Measurements from ENCODE around the gene HK1.

HK1 gene

DNA sequence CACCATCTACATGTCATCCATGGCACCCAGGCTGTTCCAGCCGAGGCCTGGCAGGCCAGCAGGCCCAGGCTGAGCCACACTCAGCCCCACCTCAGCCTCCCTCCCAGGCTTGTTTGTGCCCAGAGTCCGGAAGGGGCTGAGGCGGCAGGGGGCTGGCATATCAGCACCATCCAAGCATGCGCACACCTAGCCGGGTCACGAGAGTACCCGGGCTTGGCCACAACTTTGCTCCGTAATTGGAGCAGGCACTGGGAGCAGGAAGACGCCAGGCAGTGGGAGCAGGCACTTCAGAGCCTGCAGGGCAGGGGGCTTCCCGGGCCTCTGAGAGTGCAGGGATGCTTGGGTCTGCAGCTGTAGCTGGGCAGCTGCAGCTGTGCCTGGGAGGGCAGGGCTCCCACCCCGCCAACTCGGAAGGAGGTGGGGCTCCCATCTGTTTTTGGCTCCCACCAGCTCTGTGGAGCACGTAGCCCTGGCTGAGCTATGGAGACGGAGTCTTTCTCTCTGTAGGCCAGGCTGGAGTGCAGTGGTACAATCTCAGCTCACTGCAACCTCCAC, 157.7 kb downstream of the HK1 start:
- no peak overlapping the region for H2AFZ ChIP-seq (ENCODE audit: low read length)
- no peaks in the 10 kb centered on the region for H3K9me2 ChIP-seq (replicated peaks; ENCODE audit: insufficient read depth, low read length)
- no peaks in the 10 kb centered on the region for H3K36me3 ChIP-seq (replicated peaks; ENCODE audit: insufficient read depth, low read length)
- H3K4me2 ChIP-seq (ENCODE audit: low read depth, low read length): no peak overlapping the region
- H3K9ac ChIP-seq (ENCODE audit: low read length): no peak overlapping the region
- no peak for DNase-seq
- H3F3A ChIP-seq (ENCODE audit: insufficient read depth, low read length): no peaks in the 10 kb centered on the region
- H4K20me1 ChIP-seq (ENCODE audit: insufficient read depth, low read length): no peaks in the 10 kb centered on the region
- no peaks in the 10 kb centered on the region for H3K79me2 ChIP-seq (ENCODE audit: low read length)
- no peaks in the 10 kb centered on the region for H3K9me3 ChIP-seq (replicated peaks; ENCODE audit: insufficient read depth, low read length)
- H3K27me3 ChIP-seq (replicated peaks; ENCODE audit: insufficient read depth, low read length): peaks cover 15% of the 10 kb centered on the region
- no peak overlapping the region for H3K27ac ChIP-seq (ENCODE audit: low read length)
- no peaks in the 10 kb centered on the region for H3K4me1 ChIP-seq (ENCODE audit: low read length)
- no peak overlapping the region for H3K4me3 ChIP-seq (ENCODE audit: low read length)
- TF ChIP-seq EZH2 (optimal IDR thresholded peaks at IDR 0.05; ENCODE audit: low read depth, low read length) (no peak), EZH2phosphoT487 (IDR thresholded peaks at IDR 0.05; ENCODE audit: low read length) (no peak)
- TF ChIP-seq, protein P1, sequence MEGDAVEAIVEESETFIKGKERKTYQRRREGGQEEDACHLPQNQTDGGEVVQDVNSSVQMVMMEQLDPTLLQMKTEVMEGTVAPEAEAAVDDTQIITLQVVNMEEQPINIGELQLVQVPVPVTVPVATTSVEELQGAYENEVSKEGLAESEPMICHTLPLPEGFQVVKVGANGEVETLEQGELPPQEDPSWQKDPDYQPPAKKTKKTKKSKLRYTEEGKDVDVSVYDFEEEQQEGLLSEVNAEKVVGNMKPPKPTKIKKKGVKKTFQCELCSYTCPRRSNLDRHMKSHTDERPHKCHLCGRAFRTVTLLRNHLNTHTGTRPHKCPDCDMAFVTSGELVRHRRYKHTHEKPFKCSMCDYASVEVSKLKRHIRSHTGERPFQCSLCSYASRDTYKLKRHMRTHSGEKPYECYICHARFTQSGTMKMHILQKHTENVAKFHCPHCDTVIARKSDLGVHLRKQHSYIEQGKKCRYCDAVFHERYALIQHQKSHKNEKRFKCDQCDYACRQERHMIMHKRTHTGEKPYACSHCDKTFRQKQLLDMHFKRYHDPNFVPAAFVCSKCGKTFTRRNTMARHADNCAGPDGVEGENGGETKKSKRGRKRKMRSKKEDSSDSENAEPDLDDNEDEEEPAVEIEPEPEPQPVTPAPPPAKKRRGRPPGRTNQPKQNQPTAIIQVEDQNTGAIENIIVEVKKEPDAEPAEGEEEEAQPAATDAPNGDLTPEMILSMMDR (IDR thresholded peaks at IDR 0.05; ENCODE audit: low read length): no peak

DNA sequence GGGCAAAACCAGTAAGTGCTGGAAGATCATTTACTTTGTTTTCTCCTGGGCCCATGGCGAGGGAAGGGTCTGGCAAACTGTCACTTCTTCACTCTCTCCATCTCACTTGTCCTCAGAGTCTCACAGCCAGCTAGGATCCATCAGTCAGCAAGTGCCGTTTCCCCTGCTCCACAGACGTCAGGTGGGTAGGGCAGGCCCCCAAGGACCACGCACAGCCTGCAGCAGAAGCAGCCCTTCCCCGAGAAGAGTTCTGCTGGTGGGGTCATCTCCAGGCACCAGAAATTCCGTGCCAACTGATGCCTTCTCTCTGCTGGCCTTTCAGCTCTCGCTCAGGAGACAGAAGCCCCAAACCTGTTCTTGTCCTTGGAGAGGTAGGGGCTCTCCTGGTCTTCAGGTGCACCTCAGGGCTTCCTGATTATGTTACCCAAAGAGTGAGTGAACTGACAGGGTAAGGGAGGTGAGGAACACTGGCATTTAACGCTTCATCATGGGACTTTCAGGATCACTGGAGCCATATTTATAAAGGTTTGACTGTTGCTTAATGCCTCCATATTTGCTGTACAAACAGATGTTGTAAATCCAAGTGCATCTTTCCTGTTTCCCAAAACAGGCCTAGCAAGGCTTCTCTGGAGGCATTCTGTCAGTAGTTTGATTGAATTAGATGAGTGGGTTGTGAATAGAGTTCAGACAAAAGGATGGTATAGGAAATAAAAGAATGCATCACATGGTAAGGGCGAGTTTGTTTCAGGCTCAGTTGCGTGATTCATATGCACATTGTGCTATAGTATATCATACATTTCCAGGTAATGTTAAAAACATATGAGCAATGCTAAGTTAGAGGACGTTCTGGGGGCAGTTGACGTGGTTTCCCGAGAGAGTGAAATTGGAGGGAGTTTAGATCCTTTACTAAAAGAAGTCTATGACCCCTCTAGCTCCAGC, 159.3 kb downstream of the HK1 start:
- Histone ChIP-seq H3K4me2 (ENCODE audit: low read depth, low read length) (no peak overlapping the region), H3K79me2 (ENCODE audit: low read length) (no peaks in the 10 kb centered on the region), H3K27me3 (replicated peaks; ENCODE audit: insufficient read depth, low read length) (peaks cover 15% of the 10 kb centered on the region), H2AFZ (ENCODE audit: low read length) (no peak overlapping the region), H3K4me1 (ENCODE audit: low read length) (no peaks in the 10 kb centered on the region), H3F3A (ENCODE audit: insufficient read depth, low read length) (no peaks in the 10 kb centered on the region), H3K9me3 (replicated peaks; ENCODE audit: insufficient read depth, low read length) (no peaks in the 10 kb centered on the region), H3K9ac (ENCODE audit: low read length) (no peak overlapping the region), H3K36me3 (replicated peaks; ENCODE audit: insufficient read depth, low read length) (no peaks in the 10 kb centered on the region), H4K20me1 (ENCODE audit: insufficient read depth, low read length) (no peaks in the 10 kb centered on the region), H3K27ac (ENCODE audit: low read length) (no peak overlapping the region), H3K4me3 (ENCODE audit: low read length) (no peak overlapping the region), H3K9me2 (replicated peaks; ENCODE audit: insufficient read depth, low read length) (no peaks in the 10 kb centered on the region)
- no peak for TF ChIP-seq EZH2phosphoT487 (IDR thresholded peaks at IDR 0.05; ENCODE audit: low read length)
- no peak for TF ChIP-seq EZH2 (optimal IDR thresholded peaks at IDR 0.05; ENCODE audit: low read depth, low read length)
- TF ChIP-seq, protein P1 (IDR thresholded peaks at IDR 0.05; ENCODE audit: low read length): no peak
- no peak for DNase-seq

DNA sequence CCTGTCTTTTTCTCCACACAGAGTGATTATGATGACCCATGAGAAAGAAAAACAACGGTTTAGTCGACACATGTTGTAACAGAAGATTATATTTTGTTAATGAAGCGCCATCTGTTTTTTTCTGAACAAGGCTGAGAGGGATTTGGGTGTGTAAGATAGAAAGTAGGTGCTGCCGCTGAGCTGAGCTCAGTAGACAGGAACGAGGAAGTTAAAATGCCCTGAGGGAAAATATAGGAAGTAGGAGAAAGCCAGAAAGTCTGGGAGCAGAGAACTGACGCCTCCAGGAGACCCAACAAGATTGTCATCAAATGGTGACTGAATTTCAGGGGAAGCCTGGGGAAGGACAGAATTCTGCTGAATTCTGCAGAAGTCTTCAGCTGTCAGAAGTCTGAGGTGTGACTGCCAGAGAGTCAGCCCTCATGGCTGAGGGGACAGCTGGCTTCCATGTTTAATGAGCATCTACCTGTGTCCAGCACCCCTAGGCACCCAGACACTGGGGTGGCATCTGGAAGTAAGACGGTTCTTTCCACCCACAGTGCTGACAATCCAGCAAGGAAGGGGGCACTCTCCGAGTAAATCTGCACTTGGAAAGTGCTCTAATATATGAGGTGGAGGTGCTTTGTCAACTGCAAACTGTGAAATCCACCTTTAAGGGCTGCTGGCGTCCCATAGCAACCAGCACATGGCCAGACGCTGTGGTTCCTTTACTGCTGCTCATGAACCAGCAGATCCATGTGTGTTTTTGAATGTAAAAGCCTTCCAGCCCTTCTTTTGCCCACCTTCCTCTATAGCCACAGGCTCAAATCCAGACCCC, 160.4 kb downstream of the HK1 start:
- no peak overlapping the region for H3K27ac ChIP-seq (ENCODE audit: low read length)

More for the DNA sequence above, 160.4 kb downstream of the HK1 start:
- Histone ChIP-seq H3F3A (ENCODE audit: insufficient read depth, low read length) (no peaks in the 10 kb centered on the region), H3K9ac (ENCODE audit: low read length) (no peak overlapping the region), H3K36me3 (replicated peaks; ENCODE audit: insufficient read depth, low read length) (no peaks in the 10 kb centered on the region), H3K4me3 (ENCODE audit: low read length) (no peak overlapping the region), H3K4me2 (ENCODE audit: low read depth, low read length) (no peak overlapping the region), H3K4me1 (ENCODE audit: low read length) (no peaks in the 10 kb centered on the region), H3K9me2 (replicated peaks; ENCODE audit: insufficient read depth, low read length) (no peaks in the 10 kb centered on the region), H3K27me3 (replicated peaks; ENCODE audit: insufficient read depth, low read length) (peaks cover 15% of the 10 kb centered on the region), H3K9me3 (replicated peaks; ENCODE audit: insufficient read depth, low read length) (no peaks in the 10 kb centered on the region), H4K20me1 (ENCODE audit: insufficient read depth, low read length) (no peaks in the 10 kb centered on the region), H3K79me2 (ENCODE audit: low read length) (no peaks in the 10 kb centered on the region), H2AFZ (ENCODE audit: low read length) (no peak overlapping the region)
- TF ChIP-seq EZH2phosphoT487 (IDR thresholded peaks at IDR 0.05; ENCODE audit: low read length) (no peak), EZH2 (optimal IDR thresholded peaks at IDR 0.05; ENCODE audit: low read depth, low read length) (no peak)
- TF ChIP-seq, protein P1 (IDR thresholded peaks at IDR 0.05; ENCODE audit: low read length): no peak
- DNase-seq: no peak

Data from MM.1S (cell line).